ENCODE data around the gene C20orf141. TPM values are rescaled to one million over a fixed set of nuclear protein-coding genes. Genes with fewer than 3 reads are reported as not detected.

C20orf141 gene
- total RNA-seq, 1 donor from 2014 or later = not detected

DNA sequence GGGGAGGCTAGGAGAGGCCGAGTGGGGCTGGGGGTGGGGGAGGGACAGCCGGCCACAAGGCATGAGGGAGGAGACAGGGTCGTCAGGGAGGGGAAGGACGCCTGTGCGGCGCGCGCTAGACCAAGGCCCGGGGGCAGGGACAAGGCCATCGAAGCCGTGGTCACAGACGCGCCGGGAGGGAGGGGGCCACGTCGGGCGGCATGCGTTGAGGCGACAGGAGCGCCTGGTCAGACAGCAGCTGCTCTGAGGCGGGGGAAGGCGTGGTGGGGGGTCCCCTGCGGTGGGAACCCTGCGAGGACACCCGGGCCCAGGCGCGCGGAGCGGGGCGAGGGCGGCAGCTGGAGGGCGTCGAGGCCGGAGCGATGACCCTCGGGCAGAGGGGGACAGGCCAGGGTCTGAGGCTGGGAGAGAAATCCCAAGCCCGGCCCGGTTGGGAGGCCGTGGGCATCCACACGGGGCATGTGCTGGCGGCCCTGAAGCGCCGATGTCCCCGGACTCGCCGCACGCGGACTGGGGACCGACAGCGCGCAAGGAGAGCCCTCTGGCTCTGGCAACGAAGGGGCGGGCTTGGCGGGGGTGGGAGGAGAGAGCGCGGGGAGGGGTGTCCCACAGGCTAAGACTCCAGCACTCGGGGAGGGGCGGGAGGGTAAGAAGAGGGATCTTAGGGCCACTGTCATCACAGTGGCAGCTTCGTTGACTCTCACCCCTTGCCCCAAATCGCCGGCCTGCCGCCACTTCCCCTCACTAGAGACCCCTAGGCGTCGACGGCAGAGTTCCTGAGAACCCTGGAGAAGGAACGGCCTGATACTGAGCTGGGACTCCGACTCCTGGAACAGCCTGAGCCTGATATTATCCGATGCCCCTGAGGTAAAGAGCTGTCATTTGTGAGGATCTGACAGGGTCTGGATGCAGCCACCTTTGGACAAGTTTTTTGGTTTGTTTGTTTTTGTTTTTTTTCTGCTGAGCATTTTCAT is 6.4 kb downstream of the C20orf141 start:
- Histone ChIP-seq H2AFZ (ENCODE audit: low read depth, low read length) (no peak overlapping the region), H3K36me3 (ENCODE audit: insufficient read depth, low read length) (no peaks in the 10 kb centered on the region), H3K27ac (ENCODE audit: low read depth, low read length) (no peak overlapping the region), H3K9ac (ENCODE audit: low read length) (no peak overlapping the region), H3K4me1 (ENCODE audit: insufficient read depth, low read length) (peaks cover 13% of the 10 kb centered on the region), H3K9me3 (ENCODE audit: insufficient read depth, low read depth, low read length) (no peaks in the 10 kb centered on the region), H3K4me3 (ENCODE audit: insufficient read depth, low read depth, low read length) (no peak overlapping the region), H3K4me2 (ENCODE audit: low read length) (peak overlapping the region; percentile 71), H3K79me2 (ENCODE audit: insufficient read depth, low read length) (no peaks in the 10 kb centered on the region), H4K20me1 (ENCODE audit: insufficient read depth, low read length) (no peaks in the 10 kb centered on the region), H3K27me3 (ENCODE audit: insufficient read depth, low read length) (peaks cover 16% of the 10 kb centered on the region)
- Mint-ChIP-seq H3K27me3 (ENCODE audit: low read depth, unreplicated experiment) (peaks cover 35% of the 10 kb centered on the region), H3K4me3 (ENCODE audit: unreplicated experiment) (no peak overlapping the region), H3K36me3 (ENCODE audit: low read depth, unreplicated experiment) (no peaks in the 10 kb centered on the region), H3K4me1 (ENCODE audit: low read depth, unreplicated experiment) (peaks cover 11% of the 10 kb centered on the region), H3K27ac (ENCODE audit: unreplicated experiment) (no peak overlapping the region), H3K9me3 (ENCODE audit: unreplicated experiment) (peaks cover 9% of the 10 kb centered on the region)
- DNase-seq (ENCODE audit: low read depth) (no peak), FAIRE-seq (no peak)
- TF ChIP-seq EZH2 (IDR thresholded peaks at IDR 0.05; ENCODE audit: insufficient read depth, low read length) = peak; percentile 78
- TF ChIP-seq, protein P1, sequence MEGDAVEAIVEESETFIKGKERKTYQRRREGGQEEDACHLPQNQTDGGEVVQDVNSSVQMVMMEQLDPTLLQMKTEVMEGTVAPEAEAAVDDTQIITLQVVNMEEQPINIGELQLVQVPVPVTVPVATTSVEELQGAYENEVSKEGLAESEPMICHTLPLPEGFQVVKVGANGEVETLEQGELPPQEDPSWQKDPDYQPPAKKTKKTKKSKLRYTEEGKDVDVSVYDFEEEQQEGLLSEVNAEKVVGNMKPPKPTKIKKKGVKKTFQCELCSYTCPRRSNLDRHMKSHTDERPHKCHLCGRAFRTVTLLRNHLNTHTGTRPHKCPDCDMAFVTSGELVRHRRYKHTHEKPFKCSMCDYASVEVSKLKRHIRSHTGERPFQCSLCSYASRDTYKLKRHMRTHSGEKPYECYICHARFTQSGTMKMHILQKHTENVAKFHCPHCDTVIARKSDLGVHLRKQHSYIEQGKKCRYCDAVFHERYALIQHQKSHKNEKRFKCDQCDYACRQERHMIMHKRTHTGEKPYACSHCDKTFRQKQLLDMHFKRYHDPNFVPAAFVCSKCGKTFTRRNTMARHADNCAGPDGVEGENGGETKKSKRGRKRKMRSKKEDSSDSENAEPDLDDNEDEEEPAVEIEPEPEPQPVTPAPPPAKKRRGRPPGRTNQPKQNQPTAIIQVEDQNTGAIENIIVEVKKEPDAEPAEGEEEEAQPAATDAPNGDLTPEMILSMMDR (IDR thresholded peaks at IDR 0.05; ENCODE audit: insufficient read depth, low read depth, low read length) = no peak

- H3K27ac ChIP-seq (ENCODE audit: low read depth, low read length) = no peak overlapping the region
- H4K20me1 ChIP-seq (ENCODE audit: insufficient read depth, low read length) = no peaks in the 10 kb centered on the region
- H3K4me2 ChIP-seq (ENCODE audit: low read length) = peak overlapping the region; percentile 36
- Mint-ChIP-seq H3K4me3 (ENCODE audit: unreplicated experiment) (no peak overlapping the region), H3K4me1 (ENCODE audit: low read depth, unreplicated experiment) (peaks cover 11% of the 10 kb centered on the region), H3K36me3 (ENCODE audit: low read depth, unreplicated experiment) (no peaks in the 10 kb centered on the region), H3K27ac (ENCODE audit: unreplicated experiment) (no peak overlapping the region), H3K27me3 (ENCODE audit: low read depth, unreplicated experiment) (peaks cover 38% of the 10 kb centered on the region), H3K9me3 (ENCODE audit: unreplicated experiment) (peaks cover 9% of the 10 kb centered on the region)
- no peaks in the 10 kb centered on the region for H3K36me3 ChIP-seq (ENCODE audit: insufficient read depth, low read length)
- no peak overlapping the region for H3K4me3 ChIP-seq (ENCODE audit: insufficient read depth, low read depth, low read length)
- H3K9ac ChIP-seq (ENCODE audit: low read length) = no peak overlapping the region
- TF ChIP-seq EZH2 (IDR thresholded peaks at IDR 0.05; ENCODE audit: insufficient read depth, low read length) = no peak
- TF ChIP-seq, protein P1 (IDR thresholded peaks at IDR 0.05; ENCODE audit: insufficient read depth, low read depth, low read length) = no peak
- FAIRE-seq (no peak), DNase-seq (ENCODE audit: low read depth) (peak; percentile 44)
- no peaks in the 10 kb centered on the region for H3K79me2 ChIP-seq (ENCODE audit: insufficient read depth, low read length)
- H3K27me3 ChIP-seq (ENCODE audit: insufficient read depth, low read length) = peaks cover 24% of the 10 kb centered on the region
- no peak overlapping the region for H2AFZ ChIP-seq (ENCODE audit: low read depth, low read length)
- peaks cover 13% of the 10 kb centered on the region for H3K4me1 ChIP-seq (ENCODE audit: insufficient read depth, low read length)
- no peaks in the 10 kb centered on the region for H3K9me3 ChIP-seq (ENCODE audit: insufficient read depth, low read depth, low read length)
Measured at GRCh38 chr20:2822073-2822472, 7.3 kb downstream of the C20orf141 start.

DNA sequence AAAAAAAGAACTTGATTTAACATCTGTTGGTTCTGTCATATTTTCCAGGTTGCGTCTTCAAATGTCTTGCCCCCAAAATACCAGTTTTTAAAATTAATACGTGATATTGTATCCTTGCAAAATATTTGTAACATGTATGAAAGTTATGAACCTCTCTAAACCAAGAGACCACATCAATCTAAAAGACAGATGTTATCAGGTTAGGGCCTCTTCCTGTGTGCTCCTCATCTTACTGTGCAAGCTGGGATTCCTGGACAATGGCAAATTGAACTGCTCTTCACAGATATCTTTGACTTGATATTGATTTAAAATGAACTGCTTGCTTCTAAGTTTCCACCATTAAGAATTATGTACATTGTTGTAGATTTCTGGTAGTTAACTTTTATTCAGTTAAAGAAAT is 11.0 kb downstream of the C20orf141 start:
- Histone ChIP-seq H3K4me3 (ENCODE audit: insufficient read depth, low read depth, low read length) (no peak overlapping the region), H3K4me2 (ENCODE audit: low read length) (no peak overlapping the region), H3K9ac (ENCODE audit: low read length) (no peak overlapping the region), H3K36me3 (ENCODE audit: insufficient read depth, low read length) (no peaks in the 10 kb centered on the region), H3K4me1 (ENCODE audit: insufficient read depth, low read length) (peaks cover 2% of the 10 kb centered on the region), H3K27ac (ENCODE audit: low read depth, low read length) (no peak overlapping the region), H3K79me2 (ENCODE audit: insufficient read depth, low read length) (no peaks in the 10 kb centered on the region), H4K20me1 (ENCODE audit: insufficient read depth, low read length) (no peaks in the 10 kb centered on the region), H3K27me3 (ENCODE audit: insufficient read depth, low read length) (peaks cover 28% of the 10 kb centered on the region), H2AFZ (ENCODE audit: low read depth, low read length) (no peak overlapping the region), H3K9me3 (ENCODE audit: insufficient read depth, low read depth, low read length) (no peaks in the 10 kb centered on the region)
- H3K9me3 Mint-ChIP-seq (ENCODE audit: unreplicated experiment) = peaks cover 5% of the 10 kb centered on the region
- H3K4me3 Mint-ChIP-seq (ENCODE audit: unreplicated experiment) = no peak overlapping the region
- peaks cover 24% of the 10 kb centered on the region for H3K27me3 Mint-ChIP-seq (ENCODE audit: low read depth, unreplicated experiment)
- no peak for FAIRE-seq
- TF ChIP-seq EZH2 (IDR thresholded peaks at IDR 0.05; ENCODE audit: insufficient read depth, low read length) = no peak
- TF ChIP-seq, protein P1 (IDR thresholded peaks at IDR 0.05; ENCODE audit: insufficient read depth, low read depth, low read length) = no peak
- DNase-seq (ENCODE audit: low read depth) = no peak
- H3K27ac Mint-ChIP-seq (ENCODE audit: unreplicated experiment) = no peak overlapping the region
- no peaks in the 10 kb centered on the region for H3K36me3 Mint-ChIP-seq (ENCODE audit: low read depth, unreplicated experiment)
- H3K4me1 Mint-ChIP-seq (ENCODE audit: low read depth, unreplicated experiment) = peaks cover 4% of the 10 kb centered on the region
